ENCODE results near the gene MOSMO. TPM values are rescaled to one million over a fixed set of nuclear protein-coding genes. Genes with fewer than 3 reads are reported as not detected.

Gene MOSMO
- total and polyA plus RNA-seq, 2 of the 4 experiments (the other 2 are of a cell fraction): 10.5 to 16.0 TPM

- Histone ChIP-seq H3K27me3 (ENCODE audit: control insufficient read depth, insufficient read depth, low read length) (no peaks in the 10 kb centered on the region), H3K23ac (ENCODE audit: low read depth, low read length) (no peak overlapping the region), H3K79me1 (ENCODE audit: low read depth in 1 of 2, low read length in 2 of 2) (no peaks in the 10 kb centered on the region; a peak in 1 of 4 replicates), H2BK15ac (ENCODE audit: low read depth, low read length) (no peak overlapping the region), H4K91ac (ENCODE audit: insufficient read depth, low read depth, low read length) (no peak overlapping the region), H3K18ac (ENCODE audit: low read depth, low read length) (no peak overlapping the region), H2BK5ac (ENCODE audit: low read depth, low read length, poor library complexity, severe bottlenecking) (no peak overlapping the region), H3K4ac (ENCODE audit: low read depth, low read length) (no peak overlapping the region), H2BK120ac (ENCODE audit: low read depth, low read length) (no peak overlapping the region), H3K27ac (ENCODE audit: insufficient read depth, low read length) (no peak overlapping the region), H3K14ac (replicated peaks; ENCODE audit: low read depth, low read length) (no peak overlapping the region), H3K9me3 (ENCODE audit: control insufficient read depth, insufficient read depth, low read length) (no peaks in the 10 kb centered on the region), H2AFZ (replicated peaks; ENCODE audit: low read length, poor library complexity) (no peak overlapping the region), H3K4me3 (ENCODE audit: insufficient read depth, low read depth, low read length) (no peak overlapping the region), H3K36me3 (ENCODE audit: control insufficient read depth, insufficient read depth, low read length) (no peaks in the 10 kb centered on the region), H3K4me1 (ENCODE audit: control insufficient read depth, insufficient read depth, low read length) (peaks cover 3% of the 10 kb centered on the region), H2AK5ac (ENCODE audit: low read depth, low read length) (no peak overlapping the region), H4K8ac (ENCODE audit: low read depth in 2 of 2, low read length in 2 of 2) (no peak overlapping the region), H2BK20ac (ENCODE audit: low read depth, low read length) (no peak overlapping the region), H4K20me1 (ENCODE audit: insufficient read depth, low read length) (no peaks in the 10 kb centered on the region), H3K9me1 (ENCODE audit: insufficient read depth, low read length) (peaks cover 3% of the 10 kb centered on the region; the same call in 1 of the 2 replicates), H3K56ac (ENCODE audit: extremely low read depth, insufficient read depth, low read length) (no peak overlapping the region), H3K4me2 (ENCODE audit: low read depth, low read length) (no peak overlapping the region), H4K5ac (ENCODE audit: low read depth, low read length) (no peak overlapping the region), H3K9ac (ENCODE audit: low read depth, low read length) (no peak overlapping the region), H2AK9ac (replicated peaks; ENCODE audit: low read depth, low read length, poor library complexity) (no peak overlapping the region)
- POLR2A ChIA-PET (ENCODE audit: unreplicated experiment): interaction anchor here (0.6 kb wide), 1 partner anchor 58 kb away, joined by 3 read pairs; no protein-coding TSS in a partner anchor
- dilution Hi-C loops (cut with HindIII; ENCODE audit: low sequenced_read_pairs, unreplicated experiment): no loop called here
- DNase-seq: no peak
- CTCF ChIA-PET: interaction anchor here (2.3 kb wide), 1 partner anchor 81 kb away, joined by 20 read pairs; no protein-coding TSS in a partner anchor
- ATAC-seq (ENCODE audit: low read depth): no peak
- in situ Hi-C loops (cut with MboI; ENCODE audit: low sequenced_read_pairs): loop anchor here (5.0 kb wide), 2 partner anchors 100 to 185 kb away; no protein-coding TSS in a partner anchor
- no TSS peak for BruUV-seq (replicated peaks)
- intact Hi-C loops (cut with micrococcal nuclease): no loop called here
- 85% methylated on average over 4 of the region's 9 CpGs; no CpG with 5 or more reads in 1 of the 2 experiments for WGBS, 2 experiments (ENCODE audit: extremely low coverage in 2 of 2, insufficient read length in 1 of 2)
- TF ChIP-seq CEBPB (IDR thresholded peaks at IDR 0.05; ENCODE audit: low read depth, low read length): no peak
- TF ChIP-seq SMC3 (IDR thresholded peaks at IDR 0.05; ENCODE audit: low read depth, low read length): no peak
- TF ChIP-seq BHLHE40 (IDR thresholded peaks at IDR 0.05; ENCODE audit: low read depth, low read length): no peak
- TF ChIP-seq MAZ (IDR thresholded peaks at IDR 0.05; ENCODE audit: borderline replicate concordance, low read depth, low read length): no peak
- TF ChIP-seq, protein P1, sequence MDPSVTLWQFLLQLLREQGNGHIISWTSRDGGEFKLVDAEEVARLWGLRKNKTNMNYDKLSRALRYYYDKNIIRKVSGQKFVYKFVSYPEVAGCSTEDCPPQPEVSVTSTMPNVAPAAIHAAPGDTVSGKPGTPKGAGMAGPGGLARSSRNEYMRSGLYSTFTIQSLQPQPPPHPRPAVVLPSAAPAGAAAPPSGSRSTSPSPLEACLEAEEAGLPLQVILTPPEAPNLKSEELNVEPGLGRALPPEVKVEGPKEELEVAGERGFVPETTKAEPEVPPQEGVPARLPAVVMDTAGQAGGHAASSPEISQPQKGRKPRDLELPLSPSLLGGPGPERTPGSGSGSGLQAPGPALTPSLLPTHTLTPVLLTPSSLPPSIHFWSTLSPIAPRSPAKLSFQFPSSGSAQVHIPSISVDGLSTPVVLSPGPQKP (IDR thresholded peaks at IDR 0.05; ENCODE audit: borderline replicate concordance, low read depth, low read length): no peak
- TF ChIP-seq CHD1 (IDR thresholded peaks at IDR 0.05; ENCODE audit: low read depth, low read length): no peak
- no peak for TF ChIP-seq USF2 (IDR thresholded peaks at IDR 0.05; ENCODE audit: low read depth, low read length)
- TF ChIP-seq MAFK (IDR thresholded peaks at IDR 0.05; ENCODE audit: low read depth, low read length): no peak
- TF ChIP-seq RAD21 (IDR thresholded peaks at IDR 0.05; ENCODE audit: low read length): no peak
- no peak for TF ChIP-seq RFX5 (IDR thresholded peaks at IDR 0.05; ENCODE audit: low read depth, low read length)
- TF ChIP-seq CTCF (conservative IDR thresholded peaks at IDR 0.05; ENCODE audit: low read depth, low read length): no peak
- no peak for TF ChIP-seq RCOR1 (IDR thresholded peaks at IDR 0.05; ENCODE audit: insufficient replicate concordance, low read length)
- no peak for TF ChIP-seq MXI1 (IDR thresholded peaks at IDR 0.05; ENCODE audit: borderline replicate concordance, low read depth, low read length)
- TF ChIP-seq FOS (IDR thresholded peaks at IDR 0.05; ENCODE audit: low read depth, low read length): no peak
- no peak for TF ChIP-seq POLR2A (IDR thresholded peaks at IDR 0.05; ENCODE audit: low read depth, low read length)
These were observed 10.8 kb upstream of the MOSMO start for GRCh38 chr16:21996923-21997696.
